NCI-H526 (cell line): ENCODE measurements around the gene SORCS2.

Source experiments
- DNase-seq, 2 experiments: peaks; one replicate each; lab custom pipeline; 2025; lab: John Stamatoyannopoulos, UW

SORCS2 gene

GRCh38 chr4:7356667-7357310 lies 164.5 kb downstream of the SORCS2 start:
- no peak for DNase-seq

DNA sequence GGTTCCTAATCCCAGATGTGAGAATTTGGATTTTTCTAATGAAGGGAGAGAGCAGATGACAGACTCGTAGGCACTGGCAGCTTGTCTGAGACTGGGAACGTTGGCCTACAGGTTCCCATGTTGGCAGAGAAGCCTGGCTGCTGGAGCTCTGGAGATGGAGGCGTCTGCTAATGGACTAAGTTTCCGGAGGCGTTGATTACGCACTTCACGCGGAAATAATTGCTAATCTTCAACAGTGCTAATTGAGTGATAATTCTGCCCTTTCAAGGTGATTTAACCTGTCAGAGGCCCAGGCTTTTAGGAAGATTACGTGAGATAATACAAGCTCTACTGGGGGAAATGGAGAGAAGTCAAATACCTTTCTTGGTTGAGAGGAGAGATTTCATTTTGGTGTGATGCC lies 165.0 kb downstream of the SORCS2 start:
- DNase-seq: no peak

- no peak for DNase-seq
Measured at GRCh38 chr4:7358100-7358735, 165.9 kb downstream of the SORCS2 start.

GRCh38 chr4:7359400-7360062 lies 167.2 kb downstream of the SORCS2 start:
- no peak for DNase-seq

- no peak for DNase-seq
Measured at GRCh38 chr4:7360806-7361205, 168.5 kb downstream of the SORCS2 start.

- DNase-seq: no peak
Measured at GRCh38 chr4:7361280-7361895, 169.1 kb downstream of the SORCS2 start.

GRCh38 chr4:7362341-7362740 lies 170.0 kb downstream of the SORCS2 start:
- no peak for DNase-seq

DNA sequence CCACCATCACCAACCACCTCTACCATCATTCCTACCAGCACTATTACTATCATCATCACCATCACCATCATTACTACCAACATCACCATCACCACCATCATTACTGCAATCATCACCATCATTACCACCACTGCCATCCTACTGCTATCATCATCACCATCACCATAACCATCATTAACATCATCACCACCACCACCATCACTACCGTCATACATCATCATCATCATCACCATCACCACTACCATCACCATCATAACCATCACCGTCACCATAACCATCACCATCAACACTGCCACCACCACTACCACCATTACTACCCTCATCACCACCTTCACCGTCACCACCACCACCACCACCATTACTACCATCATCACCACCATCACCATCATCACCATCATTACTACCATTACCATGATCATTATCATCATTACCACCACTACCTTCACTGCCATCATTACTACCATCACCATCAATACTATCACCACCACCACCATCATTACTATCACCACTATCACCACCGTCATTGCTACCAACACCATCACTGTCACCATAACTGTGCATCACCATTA lies 170.6 kb downstream of the SORCS2 start:
- DNase-seq: no peak

GRCh38 chr4:7364979-7365378 lies 172.6 kb downstream of the SORCS2 start:
- DNase-seq: no peak

GRCh38 chr4:7365462-7366179 lies 173.3 kb downstream of the SORCS2 start:
- DNase-seq: no peak

GRCh38 chr4:7366180-7366945 lies 174.0 kb downstream of the SORCS2 start:
- DNase-seq: no peak

DNA sequence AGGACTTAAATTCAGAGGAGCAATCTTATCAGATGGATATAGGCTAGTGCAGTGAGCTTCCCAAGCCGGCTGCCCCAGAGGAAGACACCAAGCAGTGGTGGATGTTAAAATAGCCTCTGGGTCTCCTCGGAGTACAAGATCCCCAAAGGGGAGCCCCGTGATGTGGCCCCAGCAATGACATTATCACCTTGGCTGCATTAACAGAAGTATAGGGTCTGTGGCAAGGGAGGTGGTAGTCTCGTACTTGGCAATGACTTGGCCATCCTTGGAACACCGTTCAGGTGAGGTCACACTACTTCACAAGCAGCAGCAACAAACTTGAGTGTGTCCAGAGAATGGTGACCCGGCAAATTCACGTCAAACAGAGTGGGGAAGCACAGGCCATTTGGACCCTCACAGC lies 174.6 kb downstream of the SORCS2 start:
- DNase-seq: no peak

- no peak for DNase-seq
Measured at GRCh38 chr4:7367406-7367805, 175.1 kb downstream of the SORCS2 start.

GRCh38 chr4:7367864-7368277 lies 175.5 kb downstream of the SORCS2 start:
- no peak for DNase-seq

DNA sequence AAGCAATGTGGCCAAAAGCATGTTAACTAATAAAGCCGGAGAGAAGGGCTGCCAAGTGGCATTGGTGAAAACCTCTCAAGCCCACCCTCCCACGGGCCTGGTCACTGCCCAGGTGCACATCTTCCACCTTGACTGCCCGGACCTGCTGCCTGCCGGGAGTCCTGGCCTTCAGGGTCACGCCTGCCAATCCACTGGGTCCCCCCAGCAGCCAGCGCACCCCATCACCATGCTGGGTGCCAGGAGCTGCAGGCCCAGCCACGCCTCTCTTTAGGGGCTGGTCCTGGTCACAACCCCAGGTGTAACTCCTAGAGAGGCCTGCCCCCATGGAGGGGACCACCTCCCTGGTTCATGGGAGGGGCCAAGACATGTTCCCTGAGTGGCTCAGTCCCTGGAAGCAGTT lies 176.0 kb downstream of the SORCS2 start:
- DNase-seq: no peak

DNA sequence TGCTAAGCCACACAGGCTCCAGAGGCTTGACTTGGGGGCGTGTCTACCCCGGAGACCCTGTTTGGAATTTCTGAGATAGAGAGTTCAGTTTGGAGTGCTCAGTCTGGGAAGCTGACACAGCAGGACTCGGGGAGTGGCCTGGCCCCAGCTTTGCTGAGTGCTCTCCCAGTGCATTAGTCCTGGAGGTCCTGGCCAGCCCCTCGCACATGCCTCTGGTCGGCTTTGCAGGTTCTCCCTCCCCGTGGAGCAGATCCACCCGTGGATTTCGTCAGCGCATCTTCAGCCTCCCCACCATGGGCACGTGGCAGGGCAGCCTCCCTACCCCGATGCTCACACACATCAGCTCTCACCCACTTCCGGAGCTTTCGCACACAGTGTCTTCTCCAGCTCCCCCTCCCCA lies 177.2 kb downstream of the SORCS2 start:
- DNase-seq: no peak

GRCh38 chr4:7370038-7370437 lies 177.7 kb downstream of the SORCS2 start:
- no peak for DNase-seq

- DNase-seq: no peak
Measured at GRCh38 chr4:7371210-7371941, 179.0 kb downstream of the SORCS2 start.

- DNase-seq: no peak
Measured at GRCh38 chr4:7372673-7373072, 180.3 kb downstream of the SORCS2 start.

DNA sequence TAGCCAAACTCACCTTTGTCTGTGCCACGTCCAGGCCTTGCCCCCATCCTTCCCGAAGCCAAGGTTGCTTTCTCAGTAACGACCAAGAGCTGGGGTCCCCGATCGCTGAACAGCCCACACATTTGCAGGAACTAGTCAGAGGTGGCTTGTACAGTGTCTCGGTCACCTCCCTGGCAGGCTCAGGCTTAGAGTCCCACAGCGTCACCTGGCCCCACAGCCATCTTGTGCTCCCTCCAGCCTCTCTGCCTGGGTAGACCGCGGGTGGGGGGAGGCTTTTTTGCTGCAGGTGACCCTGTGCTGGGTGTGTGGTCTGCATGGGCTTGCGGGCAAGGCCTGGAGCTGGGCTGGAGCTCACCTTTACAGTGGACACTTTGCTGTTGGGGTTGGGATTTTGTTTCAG lies 182.2 kb downstream of the SORCS2 start:
- no peak for DNase-seq

DNA sequence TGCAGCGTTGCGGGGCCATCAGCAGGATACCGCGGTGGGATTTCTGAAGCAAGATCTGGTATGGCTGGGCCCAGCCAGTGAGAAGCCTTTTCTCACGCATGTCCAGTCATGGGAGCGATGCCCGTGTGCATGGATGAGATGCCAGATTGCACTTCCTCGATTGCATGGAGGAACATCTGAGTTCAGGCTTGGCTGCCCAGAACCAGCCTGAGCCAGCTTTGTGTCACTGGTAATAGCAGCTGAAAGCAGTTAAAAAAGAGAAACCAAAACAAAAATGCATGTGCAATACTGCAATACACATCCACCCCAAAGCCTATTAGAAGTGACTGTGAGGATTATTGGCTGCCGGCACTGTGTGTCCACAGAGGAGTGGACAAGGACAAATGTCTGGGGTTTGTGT lies 183.1 kb downstream of the SORCS2 start:
- no peak for DNase-seq
